GM18520 (cell line): ENCODE results near the gene PSD.

ENCODE experiments used
- ATAC-seq: cut with Tn5 transposase; IDR thresholded peaks from one replicate; pipeline ENCODE4 v1.9.1; 2021; ENCODE audit not compliant: unreplicated experiment

The PSD gene

GRCh38 chr10:102393411-102394078, 25.0 kb downstream of the PSD start:
- no peak for ATAC-seq

- no peak for ATAC-seq
Observed at GRCh38 chr10:102392306-102392705, 26.3 kb downstream of the PSD start.

GRCh38 chr10:102389894-102390293, 28.7 kb downstream of the PSD start:
- no peak for ATAC-seq

- ATAC-seq: no peak
Observed at GRCh38 chr10:102384606-102385429, 33.8 kb downstream of the PSD start.

- ATAC-seq: no peak
Observed at GRCh38 chr10:102384053-102384452, 34.5 kb downstream of the PSD start.

GRCh38 chr10:102382871-102383270, 35.7 kb downstream of the PSD start:
- no peak for ATAC-seq

GRCh38 chr10:102381983-102382382, 36.6 kb downstream of the PSD start:
- no peak for ATAC-seq

- no peak for ATAC-seq
Observed at GRCh38 chr10:102379383-102379782, 39.2 kb downstream of the PSD start.

GRCh38 chr10:102376901-102377300, 41.7 kb downstream of the PSD start:
- ATAC-seq: no peak

- ATAC-seq: no peak
Observed at GRCh38 chr10:102375867-102376266, 42.7 kb downstream of the PSD start.

GRCh38 chr10:102375250-102375649, 43.3 kb downstream of the PSD start:
- no peak for ATAC-seq

GRCh38 chr10:102371295-102371694, 47.3 kb downstream of the PSD start:
- ATAC-seq: no peak

- ATAC-seq: no peak
Observed at GRCh38 chr10:102368077-102368476, 50.5 kb downstream of the PSD start.

- no peak for ATAC-seq
Observed at GRCh38 chr10:102367441-102367840, 51.1 kb downstream of the PSD start.

- no peak for ATAC-seq
Observed at GRCh38 chr10:102358712-102359382, 59.7 kb downstream of the PSD start.

- ATAC-seq: no peak
Observed at GRCh38 chr10:102354451-102354850, 64.1 kb downstream of the PSD start.
